Stimulated activated CD8-positive, alpha-beta memory T cell treated with anti-CD3 and anti-CD28 coated beads, Interleukin-12 subunit alpha, Interleukin-12 subunit beta, amount 100 ng/mL, for 4 hours (primary cell): ENCODE data around the gene LTBP2.

ENCODE experiments used
- DNase-seq: peaks from one replicate; pipeline ENCODE4 v3.0.0-alpha.2; 2020; ENCODE audit warnings: low read depth

LTBP2 gene

GRCh38 chr14:74571901-74572725 lies 39.9 kb downstream of the LTBP2 start:
- no peak for DNase-seq

DNA sequence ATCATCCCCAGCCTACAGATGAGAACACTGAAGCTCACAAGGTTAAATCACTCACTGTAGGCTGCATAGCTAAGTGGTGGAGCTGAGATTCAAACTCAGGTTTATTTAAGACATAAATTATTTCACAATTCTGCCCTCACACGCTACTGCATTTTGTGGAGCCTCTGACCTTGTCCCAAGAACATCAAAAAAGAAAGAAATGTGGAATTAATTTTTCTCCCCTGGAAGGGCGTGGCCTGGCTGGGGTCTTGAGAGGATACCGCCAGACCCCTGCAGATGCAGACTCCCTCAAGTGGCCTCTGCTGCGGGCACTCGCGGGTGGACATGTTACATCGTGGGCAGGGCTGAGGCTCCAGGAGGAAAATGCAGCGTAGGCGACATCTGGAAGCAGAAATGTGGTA lies 40.6 kb downstream of the LTBP2 start:
- no peak for DNase-seq

DNA sequence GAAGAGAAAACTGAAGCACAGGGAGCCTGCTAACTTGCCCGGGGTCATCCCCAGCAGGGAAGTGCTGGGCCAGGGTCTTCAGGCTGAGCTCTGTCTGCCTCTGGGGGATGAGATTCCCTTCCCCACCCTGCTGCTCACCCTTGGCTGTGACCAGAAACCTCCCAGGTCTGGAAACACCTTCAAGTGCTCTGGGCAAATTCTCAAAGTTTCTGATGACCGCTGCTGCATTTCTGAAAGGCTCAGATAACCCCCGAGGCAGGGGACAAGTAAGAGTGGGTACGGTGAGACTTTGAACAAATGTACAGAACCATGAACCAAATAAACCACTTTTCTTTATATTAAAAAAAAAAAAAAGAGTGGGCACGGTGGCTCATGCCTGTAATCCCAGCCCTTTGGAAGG lies 41.3 kb downstream of the LTBP2 start:
- no peak for DNase-seq

GRCh38 chr14:74569806-74570591 lies 42.0 kb downstream of the LTBP2 start:
- DNase-seq = no peak

GRCh38 chr14:74569387-74569786 lies 42.6 kb downstream of the LTBP2 start:
- DNase-seq = no peak

GRCh38 chr14:74568911-74569310 lies 43.1 kb downstream of the LTBP2 start:
- DNase-seq = no peak

- DNase-seq = no peak
Observed at GRCh38 chr14:74568380-74568649, 43.7 kb downstream of the LTBP2 start.

- DNase-seq = no peak
Observed at GRCh38 chr14:74567646-74568379, 44.2 kb downstream of the LTBP2 start.

- no peak for DNase-seq
Observed at GRCh38 chr14:74567219-74567618, 44.8 kb downstream of the LTBP2 start.

- DNase-seq = no peak
Observed at GRCh38 chr14:74566174-74567141, 45.6 kb downstream of the LTBP2 start.

DNA sequence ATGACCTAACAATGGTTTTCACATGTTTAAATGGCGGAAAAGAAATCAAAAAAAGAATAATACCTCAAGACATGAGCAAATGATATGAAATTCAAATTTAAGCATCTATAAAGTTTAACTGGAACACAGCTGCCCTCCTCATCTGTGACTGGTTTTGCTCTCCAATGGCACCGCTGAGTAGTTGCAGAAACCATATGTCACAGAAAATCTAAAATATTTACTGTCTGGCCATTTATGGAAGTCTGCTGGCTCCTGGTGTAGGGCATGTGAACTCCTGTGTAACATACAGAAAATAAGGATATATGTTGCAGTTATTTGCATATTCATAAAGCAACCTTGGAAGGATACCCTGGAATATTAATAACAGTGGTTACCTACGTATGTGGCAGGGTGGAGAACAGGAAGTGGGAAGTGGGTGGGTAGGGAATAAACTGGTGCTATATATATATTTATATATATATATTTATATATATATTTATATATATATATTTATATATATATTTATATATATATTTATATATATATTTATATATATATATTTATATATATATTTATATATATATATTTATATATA lies 48.4 kb downstream of the LTBP2 start:
- no peak for DNase-seq

GRCh38 chr14:74563233-74563585 lies 48.8 kb downstream of the LTBP2 start:
- DNase-seq = no peak

- no peak for DNase-seq
Observed at GRCh38 chr14:74562515-74563232, 49.4 kb downstream of the LTBP2 start.

DNA sequence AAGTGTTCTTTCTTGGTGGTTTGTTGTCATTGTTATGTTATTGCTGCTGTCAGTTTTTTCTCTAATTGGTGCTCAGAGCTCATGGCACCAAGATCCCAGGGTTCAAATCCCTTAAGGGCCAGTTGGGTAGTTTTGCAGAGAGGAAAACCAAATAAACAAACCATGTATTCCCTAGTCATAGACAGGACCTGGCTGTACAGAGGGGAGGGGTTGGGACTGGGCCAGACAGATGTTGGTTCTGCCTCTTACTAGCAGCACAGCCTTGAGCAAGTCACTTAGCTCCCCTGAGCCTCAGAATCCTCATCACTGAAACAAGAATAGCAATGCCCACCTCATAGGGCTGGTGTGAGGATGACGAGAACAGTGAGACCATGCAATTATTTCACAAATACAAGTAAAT lies 53.4 kb downstream of the LTBP2 start:
- DNase-seq = no peak

GRCh38 chr14:74557691-74558090 lies 54.3 kb downstream of the LTBP2 start:
- DNase-seq = no peak

GRCh38 chr14:74555476-74556050 lies 56.5 kb downstream of the LTBP2 start:
- no peak for DNase-seq

DNA sequence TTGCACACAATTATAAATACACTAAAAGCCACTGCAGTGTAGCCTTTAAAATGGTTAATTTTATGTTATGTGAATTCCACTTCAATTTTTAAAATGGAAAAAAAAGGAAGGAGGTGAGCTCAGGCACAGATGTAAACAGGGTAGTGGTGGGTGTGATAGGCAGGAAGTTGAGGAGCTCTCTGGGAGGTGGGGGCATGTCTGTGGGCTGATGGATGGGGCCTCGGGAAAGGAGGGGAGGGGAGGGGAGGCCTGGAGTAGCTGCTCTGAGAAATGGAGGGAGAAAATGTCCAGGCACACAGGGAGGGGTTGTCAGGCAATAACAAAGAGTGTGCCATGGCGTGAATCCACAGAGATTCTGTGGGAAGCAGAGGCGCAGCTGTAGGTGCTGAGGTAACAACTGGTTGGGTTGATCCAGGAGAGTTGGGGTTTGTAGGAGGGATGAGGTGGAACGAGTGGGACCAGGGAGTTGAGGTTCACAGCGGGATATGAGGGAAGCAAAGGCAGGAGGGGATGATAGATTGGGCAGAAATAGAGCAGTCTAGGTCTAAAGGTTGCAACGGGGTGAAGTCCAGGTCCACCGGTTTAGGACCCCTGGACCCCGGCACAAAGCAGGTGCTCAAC lies 57.2 kb downstream of the LTBP2 start:
- no peak for DNase-seq

DNA sequence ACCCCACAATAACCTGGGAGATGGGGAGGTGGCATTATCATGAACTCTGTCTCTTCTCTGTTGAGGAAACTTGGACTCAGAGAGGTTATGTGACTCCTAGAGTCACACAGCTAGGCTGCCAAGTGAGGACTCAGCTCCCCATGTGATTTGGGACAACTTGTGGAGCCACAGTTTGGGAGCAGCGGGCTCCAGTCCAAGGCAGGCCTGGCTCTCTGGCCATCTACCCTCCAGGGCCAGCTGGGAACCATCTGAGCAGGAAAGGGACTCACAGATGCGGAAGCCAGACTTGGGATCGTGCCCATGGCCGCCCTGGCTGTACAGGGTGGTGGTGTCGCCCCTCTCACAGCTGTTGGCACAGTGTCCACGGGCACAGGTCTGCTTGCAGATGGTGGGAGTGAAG lies 59.4 kb downstream of the LTBP2 start:
- no peak for DNase-seq

- DNase-seq = no peak
Observed at GRCh38 chr14:74551431-74552371, 60.3 kb downstream of the LTBP2 start.
